Activated naive CD4-positive, alpha-beta T cell treated with anti-CD3 and anti-CD28 coated beads, Interleukin-2, amount 50 U/mL, for 72 hours (primary cell): ENCODE data around the gene PRR22. TPM values are rescaled to one million over a fixed set of nuclear protein-coding genes. Genes with fewer than 3 reads are reported as not detected.
"Not testable (repeated sequence)": the region's sequence is repeated elsewhere in the genome, so short reads cannot be mapped to it uniquely, and the experiment has no call there.

Source experiments
- ATAC-seq, 2 donors: fragments of 150-1000 bp; cut with Tn5 transposase; 2 replicates each; pipeline ENCODE4 v1.10.0; 2021; ENCODE audit warnings: mild to moderate bottlenecking in 2 of 2, moderate library complexity in 2 of 2
- DNase-seq, 2 donors: peaks; one replicate each; pipeline ENCODE4 v3.0.0; 2021 to 2022; ENCODE audit warnings: low spot score in 2 of 2
- H3K27ac Mint-ChIP-seq, 2 donors: one replicate each; pipeline ENCODE4 v1.8.0; 2022; ENCODE audit warnings: mild to moderate bottlenecking in 2 of 2, mixed read lengths in 2 of 2
- H3K36me3 Mint-ChIP-seq, 2 donors: one replicate each; pipeline ENCODE4 v1.8.0; 2022; ENCODE audit warnings: mixed read lengths in 2 of 2
- H3K9me3 Mint-ChIP-seq, 2 donors: one replicate each; pipeline ENCODE4 v1.8.0; 2022; ENCODE audit warnings: mixed read lengths in 2 of 2
- total RNA-seq, 2 donors: library from RNA; stranded (reverse); gene quantifications; one replicate each; pipeline ENCODE4 v1.2.3, GENCODE V29; 2022

Gene PRR22
- total RNA-seq, 2 donors from 2014 or later: 1.8 to 7.4 TPM

DNA sequence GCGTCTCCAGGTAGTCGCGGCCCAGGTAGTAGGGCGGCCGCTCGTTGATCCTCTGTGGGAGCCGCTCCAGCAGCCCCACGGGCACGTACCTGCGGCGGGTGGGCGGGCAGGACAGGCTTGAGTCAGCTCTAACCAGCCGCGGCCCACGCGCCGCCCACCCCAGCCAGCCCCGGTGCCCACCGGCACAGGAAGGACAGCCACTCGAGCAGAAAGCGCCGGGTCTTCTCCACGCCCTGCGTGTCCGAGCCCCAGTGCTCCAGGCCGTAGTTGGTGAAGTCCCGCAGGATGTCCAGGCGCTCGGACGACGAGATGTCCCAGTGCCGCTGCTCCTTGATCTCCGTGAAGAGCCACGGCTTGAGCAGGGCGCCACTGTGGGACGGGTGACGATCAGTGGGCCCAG, 877 bp upstream of the PRR22 start:
- ATAC-seq: no peak
- Mint-ChIP-seq H3K36me3 (peaks cover 6 to 13% of the 10 kb centered on the region in 2 donors), H3K27ac (no peak overlapping the region), H3K9me3 (no peaks in the 10 kb centered on the region)
- no peak for DNase-seq

DNA sequence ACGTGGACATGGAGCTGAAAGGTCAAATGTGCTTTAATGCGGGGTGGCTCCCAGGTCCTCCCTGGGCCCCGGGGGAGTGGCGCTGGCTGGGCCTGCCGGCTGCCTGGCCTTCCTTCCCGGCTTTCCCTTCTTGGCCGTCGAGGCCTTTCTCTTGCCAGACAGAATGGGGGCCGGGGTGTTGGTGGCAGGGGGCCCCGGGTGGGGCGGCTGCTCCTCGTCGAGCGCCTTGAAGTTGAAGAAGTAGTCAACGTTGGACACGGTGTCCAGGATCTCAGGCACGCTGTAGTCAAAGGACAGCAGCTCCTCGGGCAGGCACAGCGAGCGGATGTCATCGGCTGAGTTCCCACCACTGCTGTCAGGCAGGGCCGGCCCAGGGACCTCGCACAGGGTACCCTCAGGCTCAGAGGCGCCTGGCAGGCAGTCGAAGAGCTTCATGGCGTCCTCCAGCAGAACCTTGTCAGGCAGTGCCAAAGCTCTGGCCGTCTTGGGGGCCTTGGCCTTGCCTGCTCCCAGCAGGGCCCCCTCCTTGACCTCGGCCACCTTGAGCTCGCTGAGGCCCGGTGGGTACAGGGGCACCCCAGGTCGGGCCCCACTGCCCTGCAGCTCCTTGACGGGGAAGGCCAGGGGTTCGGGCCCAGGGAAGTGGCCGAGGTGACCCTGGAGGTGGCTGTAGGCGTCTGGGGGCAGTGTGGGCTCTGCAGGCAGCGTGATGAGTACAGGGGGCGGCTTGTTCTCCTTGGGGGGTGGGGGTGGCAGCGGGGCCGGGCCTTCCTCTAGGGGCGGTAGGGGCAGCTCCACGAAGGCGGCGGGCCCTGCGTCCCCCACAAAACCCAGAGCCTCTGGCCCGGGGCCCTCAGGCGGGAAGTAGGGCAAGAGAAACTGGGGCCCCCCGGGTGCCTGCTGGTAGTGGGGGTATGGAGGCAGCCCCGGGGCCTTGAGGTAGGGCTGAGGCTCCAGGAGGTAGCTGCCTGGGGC, 1.3 kb downstream of the PRR22 start:
- H3K27ac Mint-ChIP-seq: no peak overlapping the region
- peaks cover 0 to 7% of the 10 kb centered on the region in 2 donors for H3K36me3 Mint-ChIP-seq
- H3K9me3 Mint-ChIP-seq: no peaks in the 10 kb centered on the region
- DNase-seq: no peak
- peak; percentile 5 to 10 for ATAC-seq

DNA sequence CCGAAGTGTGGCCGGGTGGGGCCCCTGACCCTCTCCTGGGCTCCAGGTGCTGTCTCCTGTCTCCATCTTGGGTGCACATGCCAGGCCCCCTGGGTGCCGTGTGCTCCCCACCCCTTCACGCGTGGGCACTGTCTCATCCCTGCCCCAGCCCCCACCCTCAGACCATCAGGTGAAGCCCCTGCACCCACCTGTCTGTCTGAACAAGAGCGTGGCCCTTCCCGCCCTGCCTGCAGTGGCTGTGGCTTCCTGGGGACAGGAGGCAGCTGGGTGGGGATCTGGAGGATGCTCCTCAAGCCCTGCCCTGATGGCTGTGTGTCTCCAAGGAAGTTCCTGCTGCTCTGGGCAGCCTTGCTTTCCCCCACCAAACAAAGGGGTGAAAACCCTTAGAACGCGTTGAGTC, 2.2 kb downstream of the PRR22 start:
- Mint-ChIP-seq H3K27ac (no peak overlapping the region), H3K9me3 (no peaks in the 10 kb centered on the region), H3K36me3 (peaks cover 0 to 7% of the 10 kb centered on the region in 2 donors)
- DNase-seq (no peak), ATAC-seq (no peak)

DNA sequence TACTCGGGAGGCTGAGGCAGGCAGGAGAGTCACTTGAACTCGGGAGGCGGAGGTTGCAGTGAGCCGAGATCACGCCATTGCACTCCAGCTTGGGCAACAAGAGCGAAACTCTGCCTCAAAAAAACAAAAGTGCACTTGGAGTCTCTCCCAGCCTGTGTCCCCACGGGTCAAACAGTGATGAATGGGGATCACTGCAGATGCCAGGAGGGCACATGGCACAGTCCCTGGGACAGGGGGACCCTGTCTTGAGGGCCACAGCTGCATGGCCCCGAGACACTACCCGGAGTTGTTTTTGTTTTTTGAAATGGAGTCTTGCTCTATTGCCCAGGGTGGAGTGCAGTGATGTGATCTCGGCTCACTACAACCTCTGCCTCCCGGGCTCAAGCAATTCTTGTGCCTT, 3.6 kb downstream of the PRR22 start:
- not testable (repeated sequence) for ATAC-seq, H3K27ac Mint-ChIP-seq, H3K36me3 Mint-ChIP-seq, DNase-seq, H3K9me3 Mint-ChIP-seq

DNA sequence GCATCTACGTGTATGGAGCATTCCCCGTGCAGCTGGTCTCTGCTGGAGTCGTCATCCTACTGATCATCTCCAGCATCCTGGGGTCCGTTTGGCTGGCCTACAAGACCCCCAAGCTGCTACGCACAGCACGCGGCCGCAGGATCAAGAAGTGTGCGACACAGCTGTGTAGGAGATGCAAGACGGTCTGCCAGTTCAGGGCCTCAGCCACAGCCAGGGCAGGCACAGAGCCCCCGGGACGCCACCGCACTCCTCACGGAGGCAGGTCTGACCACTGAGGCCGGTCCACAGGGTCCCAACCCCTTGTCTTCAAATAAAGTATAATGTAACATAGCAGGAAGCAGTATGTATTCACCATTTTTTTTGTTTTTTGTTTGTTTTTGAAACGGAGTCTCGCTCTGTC, 6.1 kb downstream of the PRR22 start:
- Mint-ChIP-seq H3K27ac (no peak overlapping the region), H3K36me3 (no peaks in the 10 kb centered on the region), H3K9me3 (no peaks in the 10 kb centered on the region)
- DNase-seq: no peak
- ATAC-seq: no peak

DNA sequence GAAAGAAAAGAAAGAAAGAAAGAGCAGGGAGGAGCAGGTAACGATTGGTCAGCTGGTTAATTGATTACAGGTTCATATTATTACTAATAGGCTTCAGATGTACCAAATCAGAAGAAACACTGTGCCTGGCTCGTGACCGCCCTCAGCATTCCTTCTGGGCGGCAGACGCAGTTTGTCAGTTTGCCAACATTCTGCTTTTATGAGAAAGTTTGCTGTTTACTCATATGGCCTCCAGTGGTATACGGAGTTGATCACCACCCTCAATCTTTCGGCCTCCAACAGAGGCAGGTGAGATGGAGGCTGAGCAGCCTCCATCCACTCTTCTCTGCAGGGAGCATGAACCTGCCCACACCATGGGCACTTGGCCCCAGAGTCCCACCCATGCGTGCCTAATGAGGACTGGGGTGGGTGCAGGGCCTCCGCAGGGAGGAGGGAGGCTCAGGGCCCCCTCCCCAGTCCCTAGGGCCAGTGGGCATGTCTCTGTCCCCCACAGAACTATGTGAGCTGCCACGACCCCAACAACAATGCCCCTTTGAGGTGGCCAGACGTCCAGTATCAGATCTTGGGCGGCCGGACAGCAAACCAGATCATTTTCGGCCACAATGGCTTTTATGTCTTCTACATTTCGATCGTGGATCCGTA, 8.8 kb downstream of the PRR22 start:
- no peaks in the 10 kb centered on the region for H3K36me3 Mint-ChIP-seq
- H3K27ac Mint-ChIP-seq: no peak overlapping the region
- ATAC-seq (no peak), DNase-seq (no peak)
- H3K9me3 Mint-ChIP-seq: no peaks in the 10 kb centered on the region

DNA sequence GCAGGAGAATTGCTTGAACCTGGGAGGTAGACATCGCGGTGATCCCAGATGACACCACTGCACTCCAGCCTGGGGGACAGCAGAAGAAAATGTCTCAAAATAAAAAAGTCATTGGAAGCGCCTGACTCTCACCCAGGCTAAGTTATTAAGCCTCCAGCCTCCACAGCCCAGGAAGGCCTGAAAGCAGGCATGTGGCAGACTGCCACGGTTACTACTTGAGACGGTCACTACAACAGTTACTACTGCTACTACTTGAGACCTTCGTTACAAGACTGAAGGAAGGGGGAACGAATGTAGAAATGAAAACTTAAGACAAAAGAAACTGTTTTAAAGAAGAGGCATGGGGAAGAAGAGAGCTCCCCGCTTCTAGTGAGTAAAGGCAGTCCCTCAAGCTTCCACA, 9.6 kb downstream of the PRR22 start:
- no peak overlapping the region for H3K27ac Mint-ChIP-seq
- H3K36me3 Mint-ChIP-seq: no peaks in the 10 kb centered on the region
- DNase-seq: no peak
- no peaks in the 10 kb centered on the region for H3K9me3 Mint-ChIP-seq
- no peak for ATAC-seq

DNA sequence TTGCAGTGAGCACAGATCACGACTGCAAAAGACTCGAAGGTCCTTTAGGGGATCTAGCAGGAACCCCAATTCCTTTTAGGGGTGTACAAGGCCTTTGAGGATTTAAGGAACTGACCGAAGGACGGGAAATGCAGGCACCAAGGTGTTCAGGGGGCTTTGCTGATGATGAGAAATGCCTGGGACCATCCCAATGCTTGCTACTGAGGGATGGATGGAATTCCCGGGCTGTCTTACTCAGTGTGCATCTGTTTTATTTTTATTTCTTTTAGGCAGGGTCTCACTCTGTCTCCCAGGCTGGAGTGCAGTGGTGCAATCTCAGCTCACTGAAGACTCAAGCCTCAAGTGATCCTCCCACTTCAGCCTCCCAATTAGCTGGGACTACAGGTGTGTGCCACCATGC, 11.3 kb downstream of the PRR22 start:
- H3K9me3 Mint-ChIP-seq: no peaks in the 10 kb centered on the region

DNA sequence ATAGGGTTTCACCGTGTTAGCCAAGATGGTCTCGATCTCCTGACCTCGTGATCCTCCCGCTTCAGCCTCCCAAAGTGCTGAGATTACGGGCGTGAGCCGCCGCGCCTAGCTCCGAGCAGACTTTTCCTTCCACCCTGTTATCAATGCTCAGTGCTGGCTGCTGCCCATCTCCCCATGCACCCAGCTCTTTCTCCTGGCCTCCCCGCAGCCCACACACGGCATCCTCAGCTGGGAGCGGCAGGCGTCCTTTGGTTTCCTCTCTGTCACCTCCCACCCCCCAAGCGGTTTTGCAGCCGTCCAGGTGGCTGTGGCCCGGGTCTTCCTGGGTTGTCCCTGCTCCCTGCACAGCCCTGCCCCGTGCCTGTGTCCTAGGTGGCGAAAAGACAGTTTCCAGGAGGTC, 12.1 kb downstream of the PRR22 start:
- no peak overlapping the region for H3K27ac Mint-ChIP-seq
- ATAC-seq: no peak

More for the DNA sequence above, 11.3 kb downstream of the PRR22 start:
- ATAC-seq: no peak
- no peak for DNase-seq
- H3K36me3 Mint-ChIP-seq: no peaks in the 10 kb centered on the region
- no peak overlapping the region for H3K27ac Mint-ChIP-seq

DNA sequence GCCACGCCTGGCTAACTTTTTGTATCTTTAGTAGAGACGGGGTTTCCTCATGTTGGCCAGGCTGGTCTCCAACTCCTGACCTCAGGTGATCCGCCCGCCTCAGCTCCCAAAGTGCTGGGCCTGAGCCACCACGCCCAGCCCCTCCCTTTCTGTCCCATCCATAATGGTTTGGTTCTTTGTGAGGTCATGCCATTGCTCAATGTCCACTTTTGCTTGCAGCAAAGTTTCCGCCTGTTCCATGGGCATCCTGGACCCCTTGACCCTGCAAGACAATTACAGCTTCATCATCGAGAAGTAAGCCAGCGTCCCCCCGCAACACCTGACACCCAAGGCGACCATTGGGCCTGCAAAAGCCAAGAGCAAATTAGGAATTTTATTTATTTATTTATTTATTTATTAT, 16.6 kb downstream of the PRR22 start:
- H3K27ac Mint-ChIP-seq: no peak overlapping the region
- ATAC-seq: no peak
- H3K9me3 Mint-ChIP-seq: no peaks in the 10 kb centered on the region
- no peak for DNase-seq
- no peaks in the 10 kb centered on the region for H3K36me3 Mint-ChIP-seq

More for the DNA sequence above, 12.1 kb downstream of the PRR22 start:
- Mint-ChIP-seq H3K36me3 (no peaks in the 10 kb centered on the region), H3K9me3 (no peaks in the 10 kb centered on the region)
- no peak for DNase-seq

DNA sequence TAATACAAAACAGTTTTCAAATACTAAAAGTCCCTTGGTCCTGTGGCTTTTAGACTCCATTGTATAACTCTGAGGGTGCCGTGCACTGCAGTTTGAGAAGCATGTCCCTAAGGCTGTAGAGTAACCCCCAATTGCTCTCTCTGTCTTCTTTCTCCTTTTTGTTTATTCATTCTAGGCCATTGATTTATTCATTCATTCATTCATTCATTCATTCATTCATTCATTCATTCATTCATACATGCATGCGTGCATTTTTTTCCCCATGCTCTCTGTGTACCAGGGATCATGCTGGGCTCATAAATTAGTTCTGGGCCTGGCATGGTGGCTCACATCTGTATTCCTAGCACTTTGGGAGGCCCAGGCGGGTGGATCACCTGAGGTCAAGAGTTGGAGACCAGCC, 19.3 kb downstream of the PRR22 start:
- no peaks in the 10 kb centered on the region for H3K36me3 Mint-ChIP-seq
- DNase-seq (no peak), ATAC-seq (no peak)
- no peaks in the 10 kb centered on the region for H3K9me3 Mint-ChIP-seq
- no peak overlapping the region for H3K27ac Mint-ChIP-seq

DNA sequence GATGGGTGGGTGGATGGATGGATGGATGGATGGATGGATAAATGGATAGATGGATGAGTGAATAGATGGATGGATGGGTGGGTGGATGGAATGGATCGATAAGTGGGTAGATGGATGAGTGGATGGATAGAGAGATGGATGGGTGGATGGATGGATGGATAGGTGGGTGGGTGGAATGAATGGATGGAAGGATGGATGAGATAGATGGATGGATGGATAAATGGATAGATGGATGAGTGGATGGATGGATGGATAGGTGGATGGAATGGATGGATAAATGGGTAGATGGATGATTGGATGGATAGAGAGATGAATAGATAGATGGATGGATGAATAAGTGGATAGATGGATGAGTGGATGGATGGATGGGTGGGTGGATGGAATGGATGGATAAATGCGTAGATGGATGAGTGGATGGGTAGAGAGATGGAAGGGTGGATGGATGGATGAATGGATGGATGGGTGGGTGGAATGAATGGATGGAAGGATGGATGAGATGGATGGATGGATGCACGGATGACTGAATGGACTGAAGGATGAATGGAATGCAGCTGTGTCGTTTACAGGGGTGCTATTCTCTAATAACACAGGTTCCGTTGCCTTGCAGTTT, 21.8 kb downstream of the PRR22 start:
- ATAC-seq: no peak
- no peaks in the 10 kb centered on the region for H3K9me3 Mint-ChIP-seq
- no peaks in the 10 kb centered on the region for H3K36me3 Mint-ChIP-seq
- no peak overlapping the region for H3K27ac Mint-ChIP-seq
- DNase-seq: no peak

DNA sequence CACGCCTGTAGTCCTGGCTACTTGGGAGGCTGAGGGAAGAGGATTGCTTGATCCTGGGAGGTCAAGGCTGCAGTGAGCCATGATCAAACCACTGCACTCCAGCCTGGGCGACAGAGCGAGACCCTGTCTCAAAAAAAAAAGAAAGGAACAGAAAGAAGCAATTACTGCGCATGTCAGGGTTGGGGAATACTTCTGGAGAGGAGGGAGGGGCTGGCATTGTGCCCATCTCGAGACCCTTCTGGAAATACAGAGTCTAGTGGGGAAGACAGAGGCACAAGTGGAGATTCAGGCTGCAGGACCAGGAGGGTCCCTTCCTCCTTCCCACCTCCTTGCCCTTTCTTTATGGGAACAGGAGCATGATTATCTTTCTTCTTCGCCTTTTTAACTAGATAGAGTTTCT, 30.8 kb downstream of the PRR22 start:
- no peaks in the 10 kb centered on the region for H3K36me3 Mint-ChIP-seq
- H3K9me3 Mint-ChIP-seq: no peaks in the 10 kb centered on the region
- DNase-seq: no peak
- no peak for ATAC-seq
- no peak overlapping the region for H3K27ac Mint-ChIP-seq

DNA sequence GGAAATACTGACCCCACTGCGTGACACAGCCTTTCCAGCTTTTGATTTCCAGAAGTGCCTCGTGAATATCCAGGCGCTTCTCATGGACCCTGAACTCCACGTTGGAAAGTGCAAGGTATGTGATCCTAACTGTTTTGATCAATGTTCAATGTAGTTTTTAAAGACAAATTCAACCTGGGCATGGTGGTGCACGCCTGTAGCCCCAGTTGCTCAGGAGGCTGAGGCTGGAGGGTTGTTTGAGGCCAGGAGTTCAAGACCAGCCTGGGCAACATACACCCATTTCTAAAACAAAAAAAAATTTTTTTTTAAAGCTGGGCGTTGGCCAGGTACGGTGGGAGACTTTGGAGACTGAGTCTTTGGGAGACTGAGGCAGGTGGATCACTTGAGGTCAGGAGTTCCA, 32.8 kb downstream of the PRR22 start:
- H3K36me3 Mint-ChIP-seq: no peaks in the 10 kb centered on the region
- H3K27ac Mint-ChIP-seq: no peak overlapping the region
- ATAC-seq: no peak
- H3K9me3 Mint-ChIP-seq: no peaks in the 10 kb centered on the region
- DNase-seq: no peak

DNA sequence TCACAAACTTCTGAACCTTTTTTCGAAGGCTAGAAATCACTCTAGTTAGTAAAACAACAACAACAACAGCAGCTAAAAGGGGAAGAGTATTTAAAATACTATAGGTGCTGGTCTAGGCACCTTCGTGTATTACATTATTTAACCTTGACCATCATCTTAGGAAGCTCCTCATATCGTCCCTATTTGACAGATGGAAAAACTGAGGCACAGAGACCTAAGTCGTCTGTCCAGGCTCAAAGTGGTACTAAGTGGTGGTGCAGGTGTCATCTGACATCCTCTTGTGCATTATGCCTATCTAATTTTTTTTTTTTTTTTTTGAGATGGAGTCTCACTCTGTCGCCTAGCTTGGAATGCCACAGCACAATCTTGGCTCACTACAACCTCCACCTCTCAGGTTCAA, 35.0 kb downstream of the PRR22 start:
- DNase-seq (no peak), ATAC-seq (no peak)
- Mint-ChIP-seq H3K9me3 (no peaks in the 10 kb centered on the region), H3K27ac (no peak overlapping the region), H3K36me3 (no peaks in the 10 kb centered on the region)

DNA sequence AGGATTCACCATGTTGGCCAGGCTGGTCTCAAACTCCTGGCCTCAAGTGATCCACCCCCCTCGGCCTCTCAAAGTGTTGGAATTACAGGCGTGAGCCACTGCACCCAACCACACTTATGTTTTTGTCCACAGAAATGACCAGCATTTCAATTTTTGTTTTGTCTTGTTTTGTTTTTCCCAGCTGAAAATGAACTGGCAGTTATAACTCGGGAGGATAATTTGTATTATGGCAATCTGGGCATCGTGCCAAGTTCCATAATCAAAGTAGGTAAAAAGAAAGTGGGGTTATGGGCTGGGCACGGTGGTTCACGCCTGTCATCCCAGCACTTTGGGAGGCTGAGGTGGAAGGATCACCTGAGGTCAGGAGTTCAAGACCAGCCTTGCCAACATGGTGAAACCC, 35.6 kb downstream of the PRR22 start:
- not testable (repeated sequence) for DNase-seq, H3K9me3 Mint-ChIP-seq, H3K27ac Mint-ChIP-seq, H3K36me3 Mint-ChIP-seq, ATAC-seq

DNA sequence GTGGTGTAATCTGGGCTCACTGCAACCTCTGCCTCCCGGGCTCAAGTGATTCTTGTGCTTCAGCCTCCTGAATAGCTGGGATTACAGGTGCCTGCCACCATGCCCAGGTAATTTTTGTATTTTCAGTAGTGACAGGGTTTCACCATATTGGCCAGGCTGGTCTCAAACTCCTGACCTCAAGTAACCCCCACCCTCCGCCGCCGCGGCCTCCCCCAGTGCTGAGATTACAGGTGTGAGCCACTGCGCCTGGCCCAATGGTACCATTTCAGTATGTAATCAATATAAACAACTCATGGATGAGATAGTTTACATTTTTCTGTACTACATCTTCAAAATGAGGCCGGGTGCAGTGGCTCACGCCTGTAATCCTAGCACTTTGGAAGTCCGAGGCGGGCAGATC, 39.5 kb downstream of the PRR22 start:
- H3K36me3 Mint-ChIP-seq, ATAC-seq, H3K9me3 Mint-ChIP-seq, H3K27ac Mint-ChIP-seq, DNase-seq: not testable (repeated sequence)
